A549 (cell line): ENCODE results near the gene TPRG1. TPM values are rescaled to one million over a fixed set of nuclear protein-coding genes. Genes with fewer than 3 reads are reported as not detected.
A peak's percentile ranks its signal among the peaks of the same experiment; 100 is the strongest.

ENCODE experiments used
- ATAC-seq, 2 experiments: fragments of 200-7000 bp in 1 of 2; fragments of >200 bp in 1 of 2; cut with Nextera tagmentation in 1 of 2; cut with Tn5 transposase in 1 of 2; 3 replicates each; pipeline versions ENCODE4 v1.8.0 to v1.9.1; 2018 to 2020; ENCODE audit warnings: mild to moderate bottlenecking in 1 of 2, moderate library complexity in 1 of 2
- CTCF ChIA-PET: fragments of 300-600 bp; sonication (Branson Sonifier 250); formaldehyde crosslinking; extraction: SDS; loops from one replicate; lab custom pipeline; 2021; ENCODE audit warnings: antibody characterized with exemption, inconsistent platforms; lab: Yijun Ruan, JAX
- POLR2A ChIA-PET: fragments of 350-600 bp; formaldehyde crosslinking; extraction: SDS; loops from one replicate; lab custom pipeline; 2021; ENCODE audit warnings: antibody characterized with exemption, inconsistent platforms; lab: Yijun Ruan, JAX
- DNase-seq, 2 experiments: peaks; one replicate each; pipeline versions ENCODE4 v3.0.0 to v3.0.0-alpha.2; 2011 to 2016; ENCODE audit warnings: low read depth in 1 of 2, low spot score in 1 of 2
- FAIRE-seq: peaks from 2 replicates; lab custom pipeline; 2011; peaks lifted over from hg19 to GRCh38; lab: Jason Lieb, UNC
- H3K27ac ChIP-seq, 2 experiments: fragments of >200 bp; sonication (Bioruptor Twin); formaldehyde crosslinking; 3 replicates each; pipeline ENCODE4 v1.5.1; 2016 to 2017
- H3K4me1 ChIP-seq: fragments of >200 bp; sonication (Bioruptor Twin); formaldehyde crosslinking; 3 replicates; pipeline ENCODE4 v1.6.1; 2016
- H3K4me2 ChIP-seq: fragments of >200 bp; sonication (Bioruptor Twin); formaldehyde crosslinking; 3 replicates; pipeline ENCODE4 v1.6.1; 2016
- H3K4me3 ChIP-seq: fragments of >200 bp; sonication (Bioruptor Twin); formaldehyde crosslinking; 3 replicates; pipeline ENCODE4 v1.5.1; 2016
- H3K9me3 ChIP-seq: fragments of >200 bp; sonication (Bioruptor Twin); formaldehyde crosslinking; 3 replicates; pipeline ENCODE4 v1.6.1; 2016
- CHD2 ChIP-seq: fragments of 150-350 bp; IDR thresholded peaks from 2 replicates; pipeline ENCODE4 v1.6.1; 2014; ENCODE audit warnings: low read length; ENCODE audit not compliant: partially characterized antibody
- EP300 ChIP-seq, 2 experiments: fragments of >200 bp; sonication (Bioruptor Twin); formaldehyde crosslinking; IDR thresholded peaks; 2 replicates in 1 of 2; 3 replicates in 1 of 2; pipeline ENCODE4 v1.6.1; 2016 to 2017
- ESRRA ChIP-seq: fragments of 150-350 bp; IDR thresholded peaks from 2 replicates; pipeline ENCODE4 v1.6.1; 2014; ENCODE audit warnings: mild to moderate bottlenecking, low read length, borderline replicate concordance
- FOSB ChIP-seq: fragments of 250-450 bp; sonication (Bioruptor Pico); IDR thresholded peaks from 2 replicates; pipeline ENCODE4 v1.5.0; 2020; ENCODE audit warnings: mild to moderate bottlenecking, moderate library complexity
- FOSL2 ChIP-seq, 2 experiments: fragments of 450-650 bp in 1 of 2; fragments of >200 bp in 1 of 2; sonication (Bioruptor Twin) in 1 of 2; formaldehyde crosslinking; IDR thresholded peaks; 2 replicates each; pipeline versions ENCODE4 v1.5.0 to v1.6.1; 2016 to 2020; ENCODE audit warnings: mild to moderate bottlenecking in 1 of 2, moderate library complexity in 1 of 2
- FOXS1 ChIP-seq: fragments of 250-450 bp; sonication (Bioruptor Pico); IDR thresholded peaks from 2 replicates; pipeline ENCODE4 v1.5.0; 2020; ENCODE audit warnings: mild to moderate bottlenecking, moderate library complexity
- GATA3 ChIP-seq: IDR thresholded peaks from 2 replicates; pipeline ENCODE4 v1.6.1; 2012; ENCODE audit warnings: borderline replicate concordance
- HDAC2 ChIP-seq: fragments of 200-600 bp; sonication (generic); IDR thresholded peaks from 2 replicates; pipeline ENCODE4 v1.6.1; 2016
- JUN ChIP-seq, 2 experiments: fragments of >200 bp; sonication (Bioruptor Twin); formaldehyde crosslinking; IDR thresholded peaks; 2 replicates in 1 of 2; 3 replicates in 1 of 2; pipeline ENCODE4 v1.6.1; 2016 to 2017
- JUNB ChIP-seq: fragments of >200 bp; sonication (Bioruptor Twin); formaldehyde crosslinking; IDR thresholded peaks from 2 replicates; pipeline ENCODE4 v1.6.1; 2016
- KDM1A ChIP-seq: fragments of 200-600 bp; sonication (generic); IDR thresholded peaks from 2 replicates; pipeline ENCODE4 v1.6.1; 2016; ENCODE audit warnings: low read depth, mild to moderate bottlenecking
- KDM5A ChIP-seq: fragments of 200-600 bp; sonication (generic); IDR thresholded peaks from 2 replicates; pipeline ENCODE4 v1.6.1; 2016; ENCODE audit warnings: antibody characterized with exemption, mild to moderate bottlenecking
- MAX ChIP-seq: IDR thresholded peaks from 2 replicates; pipeline ENCODE4 v1.6.1; 2012
- MYC ChIP-seq: IDR thresholded peaks from 2 replicates; pipeline ENCODE4 v1.6.1; 2012; ENCODE audit warnings: mild to moderate bottlenecking, inconsistent platforms, low read length, improper control_type of control experiment, borderline replicate concordance
- NFE2L2 ChIP-seq: fragments of 150-350 bp; conservative IDR thresholded peaks from 2 replicates; pipeline ENCODE4 v1.6.1; 2014; ENCODE audit warnings: low read length
- NPAS2 ChIP-seq: fragments of 250-450 bp; sonication (Bioruptor Pico); IDR thresholded peaks from 2 replicates; pipeline ENCODE4 v1.8.0; 2022; ENCODE audit warnings: mild to moderate bottlenecking, moderate library complexity, borderline replicate concordance
- NR3C1 ChIP-seq: fragments of >200 bp; sonication (Bioruptor Twin); formaldehyde crosslinking; IDR thresholded peaks from 3 replicates; pipeline ENCODE4 v1.6.1; 2017
- PBX3 ChIP-seq: IDR thresholded peaks from 2 replicates; pipeline ENCODE4 v1.6.1; 2012
- PHF8 ChIP-seq: fragments of 200-600 bp; sonication (generic); IDR thresholded peaks from 2 replicates; pipeline ENCODE4 v1.6.1; 2016; ENCODE audit warnings: low read depth, mild to moderate bottlenecking, antibody characterized with exemption, moderate library complexity, borderline replicate concordance
- POLR2A ChIP-seq: IDR thresholded peaks from 2 replicates; pipeline ENCODE4 v1.6.1; 2012; ENCODE audit warnings: mild to moderate bottlenecking, low read length
- TFCP2L1 ChIP-seq: fragments of 250-450 bp; sonication (Bioruptor Pico); IDR thresholded peaks from 2 replicates; pipeline ENCODE4 v1.5.0; 2021; ENCODE audit warnings: mild to moderate bottlenecking
- ZC3H11A ChIP-seq: fragments of 450-650 bp; IDR thresholded peaks from 2 replicates; pipeline ENCODE4 v1.6.1; 2014; ENCODE audit warnings: antibody characterized with exemption, mild to moderate bottlenecking
- ZFP36 ChIP-seq: fragments of 450-650 bp; IDR thresholded peaks from 2 replicates; pipeline ENCODE4 v1.6.1; 2014; ENCODE audit warnings: borderline replicate concordance; ENCODE audit not compliant: partially characterized antibody
- ZNF302 ChIP-seq: fragments of 250-450 bp; sonication (Bioruptor Pico); IDR thresholded peaks from 2 replicates; pipeline ENCODE4 v1.9.0; 2021; ENCODE audit warnings: inconsistent platforms, mild to moderate bottlenecking, moderate library complexity
- whole genome bisulfite sequencing: methylation state at CpG from one replicate; pipeline ENCODE4 v1.1.6; 2017; ENCODE audit errors: missing lambda C conversion rate; 5-methylcytosine and 5-hydroxymethylcytosine counted together
- polyA plus RNA-seq, 4 experiments: library from polyadenylated mRNA; depleted of rRNA in 3 of 4; stranded (reverse); fragments of >200 nt; fragmentation: RNase III in 1 of 4; extraction: RNeasy Plus Mini Kit Qiagen cat#74134 plus additional on column Dnase treatment in 1 of 4; gene quantifications; 2 replicates in 3 of 4; 3 replicates in 1 of 4; pipeline ENCODE4 v1.2.3, GENCODE V29; 2011 to 2017
- TF ChIP-seq, protein P1 (sequence below): fragments of 450-650 bp; IDR thresholded peaks from 2 replicates; pipeline ENCODE4 v1.6.1; 2014; ENCODE audit warnings: antibody characterized with exemption
- TF ChIP-seq, protein P2 (sequence below): fragments of >200 bp; sonication (Bioruptor Twin); formaldehyde crosslinking; IDR thresholded peaks from 3 replicates; pipeline ENCODE4 v1.5.1; 2016
- TF ChIP-seq, protein P3 (sequence below): IDR thresholded peaks from 2 replicates; pipeline ENCODE4 v1.6.1; 2012; ENCODE audit warnings: low read depth, borderline replicate concordance

TPRG1 gene
- polyA plus RNA-seq, 2 of the 4 experiments (the other 2 are of a cell fraction), result 0.21 to 1.1 TPM

GRCh38 chr3:189292667-189293484, 121.1 kb downstream of the TPRG1 start:
- POLR2A ChIA-PET, result no interaction called here
- H3K27ac ChIP-seq, result peak overlapping the region; percentile 41 to 66; a peak in 4 of 6 replicates
- H3K4me2 ChIP-seq, result 0 out of 3 replicates have a peak overlapping the region, but pooled peaks have one; percentile 8
- H3K4me1 ChIP-seq, result peaks cover 14% of the 10 kb centered on the region
- TF ChIP-seq NPAS2 (CRISPR knock-in tag) (no peak), MYC (no peak), ZNF302 (CRISPR knock-in tag) (no peak), HDAC2 (no peak), POLR2A (no peak), GATA3 (no peak), PHF8 (no peak), NFE2L2 (no peak), PBX3 (no peak), KDM1A (no peak), ZC3H11A (no peak), EP300 (IDR thresholded peaks at IDR 0.05) (no peak), TFCP2L1 (CRISPR knock-in tag) (no peak)
- TF ChIP-seq, protein P1, sequence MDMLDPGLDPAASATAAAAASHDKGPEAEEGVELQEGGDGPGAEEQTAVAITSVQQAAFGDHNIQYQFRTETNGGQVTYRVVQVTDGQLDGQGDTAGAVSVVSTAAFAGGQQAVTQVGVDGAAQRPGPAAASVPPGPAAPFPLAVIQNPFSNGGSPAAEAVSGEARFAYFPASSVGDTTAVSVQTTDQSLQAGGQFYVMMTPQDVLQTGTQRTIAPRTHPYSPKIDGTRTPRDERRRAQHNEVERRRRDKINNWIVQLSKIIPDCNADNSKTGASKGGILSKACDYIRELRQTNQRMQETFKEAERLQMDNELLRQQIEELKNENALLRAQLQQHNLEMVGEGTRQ, result no peak
- TF ChIP-seq, protein P2, sequence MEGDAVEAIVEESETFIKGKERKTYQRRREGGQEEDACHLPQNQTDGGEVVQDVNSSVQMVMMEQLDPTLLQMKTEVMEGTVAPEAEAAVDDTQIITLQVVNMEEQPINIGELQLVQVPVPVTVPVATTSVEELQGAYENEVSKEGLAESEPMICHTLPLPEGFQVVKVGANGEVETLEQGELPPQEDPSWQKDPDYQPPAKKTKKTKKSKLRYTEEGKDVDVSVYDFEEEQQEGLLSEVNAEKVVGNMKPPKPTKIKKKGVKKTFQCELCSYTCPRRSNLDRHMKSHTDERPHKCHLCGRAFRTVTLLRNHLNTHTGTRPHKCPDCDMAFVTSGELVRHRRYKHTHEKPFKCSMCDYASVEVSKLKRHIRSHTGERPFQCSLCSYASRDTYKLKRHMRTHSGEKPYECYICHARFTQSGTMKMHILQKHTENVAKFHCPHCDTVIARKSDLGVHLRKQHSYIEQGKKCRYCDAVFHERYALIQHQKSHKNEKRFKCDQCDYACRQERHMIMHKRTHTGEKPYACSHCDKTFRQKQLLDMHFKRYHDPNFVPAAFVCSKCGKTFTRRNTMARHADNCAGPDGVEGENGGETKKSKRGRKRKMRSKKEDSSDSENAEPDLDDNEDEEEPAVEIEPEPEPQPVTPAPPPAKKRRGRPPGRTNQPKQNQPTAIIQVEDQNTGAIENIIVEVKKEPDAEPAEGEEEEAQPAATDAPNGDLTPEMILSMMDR, result no peak
- CTCF ChIA-PET, result interaction anchor here (1.4 kb wide), 1 partner anchor 10 kb away, joined by 4 read pairs; no protein-coding TSS in a partner anchor
- 76% methylated on average over 5 of the region's 6 CpGs for WGBS
- no peak overlapping the region for H3K4me3 ChIP-seq
- no peaks in the 10 kb centered on the region for H3K9me3 ChIP-seq
- ATAC-seq (no peak), DNase-seq (no peak), FAIRE-seq (no peak)

GRCh38 chr3:189294649-189295048, 122.9 kb downstream of the TPRG1 start:
- TF ChIP-seq ZC3H11A, result no peak
- TF ChIP-seq GATA3, result no peak
- TF ChIP-seq, protein P3, sequence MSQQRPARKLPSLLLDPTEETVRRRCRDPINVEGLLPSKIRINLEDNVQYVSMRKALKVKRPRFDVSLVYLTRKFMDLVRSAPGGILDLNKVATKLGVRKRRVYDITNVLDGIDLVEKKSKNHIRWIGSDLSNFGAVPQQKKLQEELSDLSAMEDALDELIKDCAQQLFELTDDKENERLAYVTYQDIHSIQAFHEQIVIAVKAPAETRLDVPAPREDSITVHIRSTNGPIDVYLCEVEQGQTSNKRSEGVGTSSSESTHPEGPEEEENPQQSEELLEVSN, result no peak
- no peak for TF ChIP-seq JUN (IDR thresholded peaks at IDR 0.05)
- TF ChIP-seq NR3C1, result no peak
- TF ChIP-seq HDAC2, result no peak
- TF ChIP-seq FOXS1 (CRISPR knock-in tag), result no peak
- TF ChIP-seq CHD2, result no peak
- TF ChIP-seq KDM5A, result no peak
- no peak for TF ChIP-seq FOSL2 (IDR thresholded peaks at IDR 0.05)
- TF ChIP-seq FOSL2 (CRISPR knock-in tag; IDR thresholded peaks at IDR 0.05), result no peak
- TF ChIP-seq MAX, result no peak
- TF ChIP-seq FOSB, result no peak
- TF ChIP-seq, protein P1, result no peak
- no peak for TF ChIP-seq MYC
- no peak for TF ChIP-seq ZFP36
- TF ChIP-seq TFCP2L1 (CRISPR knock-in tag), result no peak
- TF ChIP-seq POLR2A, result no peak
- TF ChIP-seq ESRRA, result no peak
- no peak for TF ChIP-seq PHF8
- no peak for TF ChIP-seq JUNB

More at GRCh38 chr3:189294649-189295048, 122.9 kb downstream of the TPRG1 start:
- ATAC-seq, result no peak
- Histone ChIP-seq H3K4me2 (no peak overlapping the region), H3K9me3 (no peaks in the 10 kb centered on the region), H3K4me3 (no peak overlapping the region), H3K27ac (no peak overlapping the region), H3K4me1 (peaks cover 24% of the 10 kb centered on the region)
- ChIA-PET CTCF (no interaction called here), POLR2A (no interaction called here)
- no peak for FAIRE-seq
- DNase-seq, result no peak
- WGBS, result 99% methylated on average over 5 of the region's 5 CpGs
